T47D (cell line): ENCODE results near the gene WASHC3.
A peak's percentile ranks its signal among the peaks of the same experiment; 100 is the strongest.

Source experiments
- DNase-seq, 2 experiments: peaks; one replicate each; pipeline versions ENCODE4 v3.0.0 to v3.0.0-alpha.2; 2011 to 2012; ENCODE audit warnings: low read depth in 1 of 2, low spot score in 1 of 2
- JUND ChIP-seq: IDR thresholded peaks from 2 replicates; pipeline ENCODE4 v1.6.1; 2012; ENCODE audit warnings: low read depth
- in situ Hi-C: cut with HindIII; loops from 2 replicates; pipeline ENCODE4 v1.10.0; 2016; ENCODE audit warnings: low sequenced_read_pairs, low pct_unique_long_range_greater_than_20kb

The WASHC3 gene

GRCh38 chr12:102064476-102064875 lies 2.7 kb upstream of the WASHC3 start:
- in situ Hi-C loops = no loop called here
- DNase-seq = no peak
- no peak for TF ChIP-seq JUND

DNA sequence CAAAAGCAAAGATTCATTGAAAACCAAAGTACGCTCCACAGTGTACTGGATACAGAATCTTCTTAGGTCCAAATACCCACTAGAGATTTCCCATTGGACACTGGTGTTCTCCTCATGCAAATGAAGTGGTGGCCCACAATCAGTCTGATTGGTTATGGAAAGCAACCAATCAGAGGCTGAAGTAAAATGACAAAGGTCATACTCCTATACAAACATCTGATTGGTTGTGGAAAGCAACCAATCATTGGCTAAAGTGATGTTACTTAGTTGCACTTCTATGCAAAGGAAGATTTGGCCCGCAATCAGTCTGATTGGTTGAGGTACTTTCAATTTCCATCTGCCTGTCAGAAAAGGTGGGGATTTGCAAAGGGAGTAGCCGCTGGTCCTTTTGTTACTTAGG lies 1.3 kb upstream of the WASHC3 start:
- in situ Hi-C loops = no loop called here
- peak in 1 of 2 experiments; percentile 65 for DNase-seq

DNA sequence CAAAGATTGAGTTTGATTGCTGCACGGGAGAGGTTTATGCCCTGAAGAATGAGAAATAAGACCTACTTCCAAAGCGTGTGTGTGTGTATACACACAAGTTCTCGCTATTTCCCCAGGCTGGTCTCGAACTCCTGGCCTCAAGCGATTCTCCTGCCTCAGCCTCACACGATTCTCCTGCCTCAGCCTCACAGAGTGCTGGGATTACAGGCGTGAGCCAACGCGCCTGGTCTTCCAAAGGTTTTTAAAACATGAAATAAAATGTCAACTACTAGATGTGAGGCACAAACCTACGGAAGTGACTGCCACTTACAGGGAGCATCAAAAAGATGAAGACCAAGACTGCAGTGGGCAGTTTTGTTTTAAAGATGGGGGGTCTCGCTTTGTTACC lies 622 bp upstream of the WASHC3 start:
- no peak for TF ChIP-seq JUND
- in situ Hi-C loops = no loop called here
- no peak for DNase-seq

More for the DNA sequence above, 1.3 kb upstream of the WASHC3 start:
- TF ChIP-seq JUND = no peak

DNA sequence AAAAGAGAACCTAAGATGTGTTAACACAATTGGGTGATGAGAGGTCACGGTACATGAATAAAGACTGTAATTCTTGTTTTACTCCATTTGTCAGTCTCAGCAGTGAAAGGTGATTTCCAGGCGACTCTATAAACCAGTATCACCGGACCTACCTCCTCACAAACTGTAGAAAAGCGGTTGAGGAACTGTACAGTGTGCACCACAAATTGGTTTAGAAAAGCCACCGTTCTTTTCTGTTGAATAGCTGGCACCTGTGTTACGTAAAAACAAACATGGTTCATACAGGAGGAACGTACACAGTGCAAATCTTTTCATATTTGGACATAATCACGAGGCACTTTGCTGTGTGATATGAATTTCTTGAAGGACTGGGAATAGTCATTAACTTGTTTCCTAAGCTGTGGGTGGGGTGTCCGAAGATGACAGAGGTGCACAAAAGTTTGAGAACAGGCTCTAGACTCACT lies 663 bp downstream of the WASHC3 start:
- DNase-seq = peak in 1 of 2 experiments; percentile 32
- in situ Hi-C loops = no loop called here
- no peak for TF ChIP-seq JUND

DNA sequence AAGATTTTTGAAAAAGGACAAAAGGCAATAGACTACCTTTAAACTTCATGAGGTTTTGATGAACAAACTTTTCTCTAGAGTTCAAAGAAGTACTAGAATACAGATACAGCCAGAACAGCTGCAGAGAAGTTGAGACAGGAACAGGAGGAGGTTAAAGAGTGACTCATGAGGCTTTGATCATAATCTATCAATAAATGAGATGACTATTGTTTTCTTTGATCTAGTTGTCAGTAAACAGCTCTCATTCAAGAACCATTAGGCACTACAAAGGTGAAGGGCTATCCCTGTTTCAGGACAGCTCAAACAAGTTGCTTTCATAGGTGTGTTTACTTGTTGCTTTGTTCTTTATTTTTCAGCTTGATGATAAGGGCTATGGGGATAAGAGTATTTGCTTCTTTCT lies 2.4 kb downstream of the WASHC3 start:
- no peak for TF ChIP-seq JUND
- in situ Hi-C loops = no loop called here
- no peak for DNase-seq

DNA sequence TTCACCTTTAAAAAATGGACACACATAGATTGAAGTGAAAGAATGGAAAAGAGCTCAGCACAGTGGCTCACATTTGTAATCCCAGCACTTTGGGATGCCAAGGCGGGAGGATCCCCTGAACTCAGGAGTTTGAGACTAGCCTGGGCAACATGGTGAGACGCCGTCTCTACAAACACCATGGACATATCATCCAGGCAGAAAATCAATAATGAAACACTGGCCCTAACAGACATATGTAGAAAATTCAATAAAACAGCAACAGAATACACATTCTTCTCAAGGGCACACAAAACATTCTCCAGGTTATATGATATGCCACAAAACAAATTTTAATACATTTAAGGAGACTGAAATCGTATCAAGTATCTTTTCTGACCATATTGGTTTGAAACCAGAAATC lies 7.4 kb downstream of the WASHC3 start:
- in situ Hi-C loops = no loop called here
- DNase-seq = no peak
- TF ChIP-seq JUND = no peak

- TF ChIP-seq JUND = no peak
- no peak for DNase-seq
- in situ Hi-C loops = no loop called here
Observed at GRCh38 chr12:102053062-102053349, 8.8 kb downstream of the WASHC3 start.

DNA sequence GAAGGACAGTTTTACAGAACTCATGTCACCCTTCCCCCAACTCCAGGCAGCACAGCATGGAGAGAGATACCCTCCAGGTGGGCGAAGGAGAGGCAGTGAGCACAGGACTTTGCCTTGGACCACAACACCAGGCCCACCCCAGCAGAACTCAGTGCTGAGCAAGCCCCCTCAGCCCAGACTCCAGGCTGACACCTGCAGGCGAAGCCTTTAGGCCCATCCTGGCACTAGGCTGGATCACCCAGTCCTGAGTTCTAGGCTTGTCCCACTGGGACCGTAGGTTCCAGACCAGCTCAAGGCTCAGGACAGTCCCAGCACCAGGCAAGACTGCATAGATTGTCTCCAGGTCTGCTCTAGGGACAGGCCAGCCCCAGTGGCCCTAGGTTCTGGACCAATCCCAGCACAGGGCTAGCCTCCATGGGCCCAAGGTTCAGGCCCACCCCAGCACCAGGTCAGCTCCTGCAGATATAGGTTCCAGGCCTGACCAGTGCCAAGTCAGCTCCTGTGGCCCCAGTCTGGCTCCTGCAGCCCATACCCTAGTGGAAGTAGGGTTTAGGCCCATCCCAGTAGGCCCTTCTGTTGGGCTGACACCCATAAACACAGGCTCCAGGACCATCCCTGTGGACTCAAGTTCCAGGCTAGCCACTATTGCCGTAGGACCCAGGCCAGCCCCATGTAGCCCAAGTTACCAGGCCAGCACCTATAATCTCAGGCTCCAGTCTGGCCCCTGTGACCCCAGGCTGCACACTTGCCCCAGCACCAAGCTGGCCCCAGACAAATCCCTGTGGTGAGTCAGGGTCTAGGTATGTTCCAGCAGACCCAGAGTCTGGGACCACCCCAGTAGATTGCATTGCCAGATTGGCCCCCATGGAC lies 9.4 kb downstream of the WASHC3 start:
- in situ Hi-C loops = no loop called here
- TF ChIP-seq JUND = no peak
- no peak for DNase-seq

DNA sequence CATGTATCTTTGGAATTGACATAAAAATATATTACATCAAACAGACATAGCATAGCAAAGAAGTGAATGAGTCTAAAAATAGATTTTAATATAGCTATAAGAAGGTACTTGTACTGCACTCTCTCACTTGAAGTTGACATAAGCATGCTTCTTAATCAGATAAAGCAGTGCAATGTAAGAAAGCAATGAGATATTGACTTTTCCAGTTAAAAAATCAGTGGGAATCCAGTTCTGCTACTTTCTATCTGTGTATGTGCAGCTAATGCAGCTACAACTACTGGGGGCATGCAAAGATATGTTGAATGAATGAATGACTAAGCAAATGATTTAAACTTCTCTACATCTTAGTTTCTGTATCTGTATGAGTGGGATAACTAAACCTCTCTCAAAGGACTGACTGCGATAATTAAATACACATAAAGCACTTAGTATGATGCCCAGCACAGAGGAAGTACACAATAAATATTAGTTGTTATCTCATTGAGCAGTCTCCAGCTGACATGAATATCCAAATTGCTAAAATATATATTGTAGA lies 10.3 kb downstream of the WASHC3 start:
- in situ Hi-C loops = no loop called here
- TF ChIP-seq JUND = peak; percentile 58; the same call in 1 of the 2 replicates

DNA sequence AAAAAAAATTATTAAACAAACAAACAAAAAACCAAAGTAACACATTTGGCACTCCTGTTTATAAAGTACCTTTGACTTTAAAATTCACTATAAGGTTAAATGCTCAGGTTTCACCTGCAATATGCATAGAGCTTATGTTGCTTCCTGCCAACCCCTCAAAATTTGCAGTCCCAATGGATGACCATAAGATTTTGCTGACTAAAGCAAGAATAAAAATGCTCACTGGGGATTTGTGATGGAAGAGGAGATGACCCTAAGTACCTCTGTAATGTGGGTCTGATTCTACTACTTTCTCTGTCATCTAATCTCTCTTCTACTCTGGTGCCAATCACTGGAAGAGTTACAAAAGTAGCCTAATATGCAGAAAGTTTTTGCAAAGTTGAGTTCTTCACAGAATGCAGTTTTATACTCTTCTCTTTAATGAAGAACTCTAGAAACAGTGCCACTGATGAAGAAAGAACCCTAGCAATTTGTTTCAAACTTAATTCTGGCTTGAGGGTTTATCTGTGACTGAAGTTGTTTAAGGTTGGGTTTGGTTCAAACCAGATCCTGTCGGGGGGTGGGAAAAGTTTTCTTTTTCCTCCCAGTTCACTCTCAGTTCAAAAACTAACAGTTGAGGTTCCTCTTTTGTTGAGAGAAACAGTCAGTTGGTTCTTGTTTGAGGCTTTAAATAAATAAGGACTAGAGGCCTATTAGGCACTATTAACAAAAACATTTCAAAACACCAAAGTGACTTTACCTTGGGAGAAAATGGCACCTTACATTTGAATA lies 10.9 kb downstream of the WASHC3 start:
- in situ Hi-C loops = no loop called here
- TF ChIP-seq JUND = no peak
- DNase-seq = no peak

More for the DNA sequence above, 10.3 kb downstream of the WASHC3 start:
- peak; percentile 27 to 43 for DNase-seq

DNA sequence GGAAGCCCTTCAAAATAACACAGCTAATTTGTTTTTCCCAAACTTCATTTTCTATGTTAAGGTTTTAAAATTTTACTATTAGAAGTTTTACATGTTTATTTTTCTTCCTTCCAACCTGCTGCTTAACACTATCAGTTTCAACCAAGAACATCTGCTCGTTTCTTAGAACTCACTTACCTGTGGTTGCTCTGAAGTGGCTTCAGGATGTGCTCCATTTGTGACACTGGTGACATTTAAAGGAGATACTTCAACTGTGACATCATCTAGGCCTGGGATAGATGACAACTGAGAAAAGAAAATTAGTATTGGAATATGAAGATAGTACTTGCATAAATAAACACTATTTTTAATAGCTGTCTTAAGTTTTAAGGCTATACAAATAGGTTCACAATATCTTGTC lies 17.9 kb downstream of the WASHC3 start:
- in situ Hi-C loops = no loop called here
- no peak for TF ChIP-seq JUND
- DNase-seq = no peak

- TF ChIP-seq JUND = no peak
- in situ Hi-C loops = no loop called here
- DNase-seq = no peak
Observed at GRCh38 chr12:102033991-102034745, 27.6 kb downstream of the WASHC3 start.
